Activated naive CD8-positive, alpha-beta T cell (primary cell): ENCODE measurements around the gene HNRNPA2B1.
"Not testable (repeated sequence)": the region's sequence is repeated elsewhere in the genome, so short reads cannot be mapped to it uniquely, and the experiment has no call there.

Experiments used
- H3K27ac Mint-ChIP-seq: one replicate; pipeline ENCODE4 v1.8.0; 2021; ENCODE audit warnings: mixed read lengths
- H3K27me3 Mint-ChIP-seq: one replicate; pipeline ENCODE4 v1.8.0; 2021; ENCODE audit warnings: mixed read lengths
- H3K36me3 Mint-ChIP-seq: one replicate; pipeline ENCODE4 v1.8.0; 2021; ENCODE audit warnings: mixed read lengths
- H3K4me1 Mint-ChIP-seq: one replicate; pipeline ENCODE4 v1.8.0; 2021; ENCODE audit warnings: low read depth, mixed read lengths
- H3K4me3 Mint-ChIP-seq: one replicate; pipeline ENCODE4 v1.8.0; 2021; ENCODE audit warnings: mild to moderate bottlenecking, mixed read lengths
- H3K9me3 Mint-ChIP-seq: one replicate; pipeline ENCODE4 v1.8.0; 2021; ENCODE audit warnings: low read depth, mixed read lengths

Gene HNRNPA2B1

GRCh38 chr7:26152782-26153240 lies 47.7 kb downstream of the HNRNPA2B1 start:
- H3K9me3 Mint-ChIP-seq, H3K36me3 Mint-ChIP-seq, H3K27me3 Mint-ChIP-seq: not testable (repeated sequence)
- peaks cover 59% of the 10 kb centered on the region for H3K4me1 Mint-ChIP-seq
- peak overlapping the region; percentile 94 for H3K4me3 Mint-ChIP-seq
- peak overlapping the region; percentile 99 for H3K27ac Mint-ChIP-seq

GRCh38 chr7:26151953-26152781 lies 48.4 kb downstream of the HNRNPA2B1 start, which contains the start of gene NFE2L3:
Gene NFE2L3 (plus strand): TSS chr7:26152198. CDS start chr7:26152499, 301 bp downstream.
- H3K27me3 Mint-ChIP-seq = no peaks in the 10 kb centered on the region
- H3K36me3 Mint-ChIP-seq = no peaks in the 10 kb centered on the region
- H3K27ac Mint-ChIP-seq = peak within 1 kb of the TSS; percentile 99
- H3K4me3 Mint-ChIP-seq = peak within 1 kb of the TSS; percentile 94
- peaks cover 53% of the 10 kb centered on the region for H3K4me1 Mint-ChIP-seq
- H3K9me3 Mint-ChIP-seq = no peaks in the 10 kb centered on the region

GRCh38 chr7:26151650-26151952 lies 48.9 kb downstream of the HNRNPA2B1 start:
- H3K4me1 Mint-ChIP-seq = peaks cover 47% of the 10 kb centered on the region

GRCh38 chr7:26151096-26151495 lies 49.5 kb downstream of the HNRNPA2B1 start:
- no peaks in the 10 kb centered on the region for H3K9me3 Mint-ChIP-seq
- peak overlapping the region; percentile 93 for H3K27ac Mint-ChIP-seq
- no peaks in the 10 kb centered on the region for H3K27me3 Mint-ChIP-seq
- H3K4me3 Mint-ChIP-seq = peak overlapping the region; percentile 93
- peaks cover 42% of the 10 kb centered on the region for H3K4me1 Mint-ChIP-seq
- no peaks in the 10 kb centered on the region for H3K36me3 Mint-ChIP-seq

More at GRCh38 chr7:26151650-26151952, 48.9 kb downstream of the HNRNPA2B1 start:
- H3K4me3 Mint-ChIP-seq = peak overlapping the region; percentile 93
- H3K27me3 Mint-ChIP-seq = no peaks in the 10 kb centered on the region
- H3K36me3 Mint-ChIP-seq = no peaks in the 10 kb centered on the region
- peak overlapping the region; percentile 93 for H3K27ac Mint-ChIP-seq
- H3K9me3 Mint-ChIP-seq = no peaks in the 10 kb centered on the region

- Mint-ChIP-seq H3K27me3 (no peaks in the 10 kb centered on the region), H3K4me1 (peaks cover 27% of the 10 kb centered on the region), H3K27ac (no peak overlapping the region), H3K36me3 (no peaks in the 10 kb centered on the region), H3K9me3 (no peaks in the 10 kb centered on the region), H3K4me3 (no peak overlapping the region)
These were observed 51.1 kb downstream of the HNRNPA2B1 start for GRCh38 chr7:26149391-26149977.

- H3K9me3 Mint-ChIP-seq, H3K27ac Mint-ChIP-seq, H3K4me3 Mint-ChIP-seq, H3K36me3 Mint-ChIP-seq, H3K27me3 Mint-ChIP-seq: not testable (repeated sequence)
- H3K4me1 Mint-ChIP-seq = peaks cover 15% of the 10 kb centered on the region
These were observed 52.2 kb downstream of the HNRNPA2B1 start for GRCh38 chr7:26148307-26148700.

GRCh38 chr7:26147646-26148306 lies 52.8 kb downstream of the HNRNPA2B1 start:
- H3K36me3 Mint-ChIP-seq, H3K27ac Mint-ChIP-seq, H3K4me3 Mint-ChIP-seq, H3K9me3 Mint-ChIP-seq, H3K27me3 Mint-ChIP-seq: not testable (repeated sequence)
- H3K4me1 Mint-ChIP-seq = peaks cover 12% of the 10 kb centered on the region

GRCh38 chr7:26147030-26147429 lies 53.5 kb downstream of the HNRNPA2B1 start:
- Mint-ChIP-seq H3K27ac (no peak overlapping the region), H3K27me3 (no peaks in the 10 kb centered on the region), H3K36me3 (no peaks in the 10 kb centered on the region), H3K9me3 (no peaks in the 10 kb centered on the region), H3K4me3 (no peak overlapping the region), H3K4me1 (peaks cover 12% of the 10 kb centered on the region)

- no peaks in the 10 kb centered on the region for H3K36me3 Mint-ChIP-seq
- no peaks in the 10 kb centered on the region for H3K9me3 Mint-ChIP-seq
- H3K27ac Mint-ChIP-seq = no peak overlapping the region
- no peak overlapping the region for H3K4me3 Mint-ChIP-seq
- no peaks in the 10 kb centered on the region for H3K4me1 Mint-ChIP-seq
- H3K27me3 Mint-ChIP-seq = no peaks in the 10 kb centered on the region
These were observed 55.3 kb downstream of the HNRNPA2B1 start for GRCh38 chr7:26145238-26145637.

GRCh38 chr7:26144184-26145080 lies 56.1 kb downstream of the HNRNPA2B1 start:
- Mint-ChIP-seq H3K9me3 (no peaks in the 10 kb centered on the region), H3K4me3 (no peak overlapping the region), H3K36me3 (no peaks in the 10 kb centered on the region), H3K4me1 (no peaks in the 10 kb centered on the region), H3K27me3 (no peaks in the 10 kb centered on the region), H3K27ac (no peak overlapping the region)

- Mint-ChIP-seq H3K27me3 (no peaks in the 10 kb centered on the region), H3K27ac (no peak overlapping the region)
These were observed 57.1 kb downstream of the HNRNPA2B1 start for GRCh38 chr7:26143298-26144048.

GRCh38 chr7:26141077-26141476 lies 59.5 kb downstream of the HNRNPA2B1 start:
- no peak overlapping the region for H3K27ac Mint-ChIP-seq

More at GRCh38 chr7:26143298-26144048, 57.1 kb downstream of the HNRNPA2B1 start:
- Mint-ChIP-seq H3K9me3 (no peaks in the 10 kb centered on the region), H3K4me3 (no peak overlapping the region), H3K4me1 (no peaks in the 10 kb centered on the region), H3K36me3 (no peaks in the 10 kb centered on the region)

GRCh38 chr7:26140380-26140779 lies 60.2 kb downstream of the HNRNPA2B1 start:
- Mint-ChIP-seq H3K9me3 (no peaks in the 10 kb centered on the region), H3K27ac (no peak overlapping the region), H3K4me1 (no peaks in the 10 kb centered on the region), H3K27me3 (no peaks in the 10 kb centered on the region), H3K36me3 (peaks cover 3% of the 10 kb centered on the region), H3K4me3 (no peak overlapping the region)

More at GRCh38 chr7:26141077-26141476, 59.5 kb downstream of the HNRNPA2B1 start:
- H3K9me3 Mint-ChIP-seq = no peaks in the 10 kb centered on the region
- H3K4me1 Mint-ChIP-seq = no peaks in the 10 kb centered on the region
- H3K36me3 Mint-ChIP-seq = no peaks in the 10 kb centered on the region
- H3K4me3 Mint-ChIP-seq = no peak overlapping the region
- no peaks in the 10 kb centered on the region for H3K27me3 Mint-ChIP-seq
